Measurements from ENCODE around the gene RAB3D. TPM values are rescaled to one million over a fixed set of nuclear protein-coding genes. Genes with fewer than 3 reads are reported as not detected.
A peak's percentile ranks its signal among the peaks of the same experiment; 100 is the strongest.

RAB3D gene, protein sequence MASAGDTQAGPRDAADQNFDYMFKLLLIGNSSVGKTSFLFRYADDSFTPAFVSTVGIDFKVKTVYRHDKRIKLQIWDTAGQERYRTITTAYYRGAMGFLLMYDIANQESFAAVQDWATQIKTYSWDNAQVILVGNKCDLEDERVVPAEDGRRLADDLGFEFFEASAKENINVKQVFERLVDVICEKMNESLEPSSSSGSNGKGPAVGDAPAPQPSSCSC
- 33.6 TPM for total RNA-seq

DNA sequence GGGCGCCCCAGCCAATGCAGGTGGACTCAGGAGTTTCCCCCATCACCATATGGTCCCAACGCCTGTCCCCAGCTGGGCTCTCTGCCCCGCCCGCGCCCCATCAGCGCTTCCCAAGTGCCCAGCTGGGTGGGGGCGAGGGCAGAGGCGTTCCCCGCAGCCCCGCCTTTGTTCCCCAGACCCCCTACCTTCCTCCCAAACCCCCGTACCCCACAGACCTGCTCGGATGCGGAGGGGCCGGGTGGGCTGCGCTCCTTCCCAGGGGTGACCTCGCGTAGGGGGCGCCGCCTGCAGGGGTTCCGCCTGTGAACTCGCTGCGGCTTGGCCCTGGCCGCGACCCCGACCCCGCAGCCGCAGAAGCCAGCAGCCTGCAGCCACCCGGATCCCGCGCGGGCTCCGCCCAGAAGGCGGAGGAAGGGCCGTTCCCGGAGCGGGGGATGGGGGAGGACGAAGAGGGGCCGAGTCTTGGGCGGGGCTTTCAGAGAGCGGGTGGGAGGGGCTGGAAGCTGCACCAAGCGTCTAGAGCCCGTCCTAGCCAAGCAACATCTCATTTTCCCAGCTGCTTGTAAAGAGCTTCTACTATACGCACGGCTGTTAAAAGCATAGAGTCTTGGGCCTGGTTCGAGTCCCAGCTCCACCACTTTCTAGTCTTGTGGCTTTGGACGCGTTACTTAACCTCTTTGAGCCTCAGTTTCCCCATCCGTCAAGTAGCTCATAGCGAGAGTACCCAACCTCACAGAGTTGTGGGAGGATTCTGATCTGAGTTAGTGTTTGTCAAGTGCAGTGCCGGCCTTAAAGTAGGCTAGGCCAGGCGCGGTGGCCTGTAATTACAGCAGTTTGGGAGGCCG lies at the start of gene RAB3D:
RAB3D (minus strand) TSS at position 404 of the 845 bp plus-strand sequence. CDS start 2,258 bp downstream, outside the sequence.
- H3K9me3 ChIP-seq: no peaks in the 10 kb centered on the region
- peak within 1 kb of the TSS; percentile 71 to 90 for H3K4me3 ChIP-seq
- intact Hi-C loops (cut with DNase I): loop anchor here (1.0 kb wide), 1 partner anchor 45 kb away; no protein-coding TSS in a partner anchor
- H3K27ac ChIP-seq: peak within 1 kb of the TSS; percentile 70 to 82
- peaks cover 24% of the 10 kb centered on the region in 2 donors for H3K36me3 ChIP-seq
- no peaks in the 10 kb centered on the region for H3K27me3 ChIP-seq
- no peak for TF ChIP-seq CTCF (IDR thresholded peaks at IDR 0.05)
- peak; percentile 64 to 94 for DNase-seq (ENCODE audit: low spot score in 2 of 2)
- H3K4me1 ChIP-seq: peaks cover 6 to 17% of the 10 kb centered on the region in 2 donors

DNA sequence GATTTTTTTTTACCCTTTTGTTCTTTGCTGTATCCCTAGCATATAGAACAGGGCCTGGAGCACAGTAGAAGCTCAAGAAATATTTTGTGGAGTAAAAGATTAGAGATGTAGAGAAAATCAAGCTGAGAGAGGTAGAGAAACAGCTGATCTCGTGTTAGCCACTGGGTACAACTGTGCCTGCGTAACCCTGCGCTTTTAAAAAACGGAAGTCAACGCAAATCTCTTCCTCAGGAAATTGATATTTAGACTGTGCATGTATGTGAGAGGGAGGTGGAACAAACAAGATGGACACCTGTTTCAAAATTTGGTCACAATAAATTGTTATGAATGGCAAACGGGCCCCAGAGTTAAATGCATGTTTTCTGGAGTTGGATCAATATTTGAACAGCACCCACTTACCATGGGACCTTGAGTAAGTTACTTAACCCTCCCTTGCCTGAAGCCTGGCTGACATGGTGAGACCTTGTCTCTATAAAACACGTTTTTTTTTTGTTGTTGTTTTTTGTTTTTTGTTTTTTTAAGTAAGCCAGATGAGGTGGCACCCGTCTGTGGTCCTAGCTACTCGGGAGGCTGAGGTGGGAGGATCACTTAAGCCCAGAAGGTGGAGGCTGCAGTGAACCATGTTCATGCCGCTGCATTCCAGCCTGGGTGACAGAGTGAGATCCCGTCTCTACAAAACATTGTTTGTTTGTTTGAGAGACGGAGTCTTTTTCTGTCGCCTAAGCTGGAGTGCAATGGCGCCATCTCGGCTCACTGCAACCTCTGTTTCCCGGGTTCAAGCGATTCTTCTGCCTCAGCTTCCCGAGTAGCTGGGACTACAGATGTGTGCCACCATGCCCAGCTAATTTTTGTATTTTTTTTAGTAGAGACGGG lies 47.9 kb upstream of the RAB3D start:
- no peak overlapping the region for H3K4me3 ChIP-seq
- H3K36me3 ChIP-seq: no peaks in the 10 kb centered on the region
- no peak for DNase-seq (ENCODE audit: low spot score in 2 of 2)
- H3K9me3 ChIP-seq: no peaks in the 10 kb centered on the region
- TF ChIP-seq CTCF (IDR thresholded peaks at IDR 0.05): no peak
- intact Hi-C loops (cut with DNase I): no loop called here
- H3K27me3 ChIP-seq: no peaks in the 10 kb centered on the region
- H3K27ac ChIP-seq: no peak overlapping the region
- peaks cover 5 to 13% of the 10 kb centered on the region in 2 donors for H3K4me1 ChIP-seq

DNA sequence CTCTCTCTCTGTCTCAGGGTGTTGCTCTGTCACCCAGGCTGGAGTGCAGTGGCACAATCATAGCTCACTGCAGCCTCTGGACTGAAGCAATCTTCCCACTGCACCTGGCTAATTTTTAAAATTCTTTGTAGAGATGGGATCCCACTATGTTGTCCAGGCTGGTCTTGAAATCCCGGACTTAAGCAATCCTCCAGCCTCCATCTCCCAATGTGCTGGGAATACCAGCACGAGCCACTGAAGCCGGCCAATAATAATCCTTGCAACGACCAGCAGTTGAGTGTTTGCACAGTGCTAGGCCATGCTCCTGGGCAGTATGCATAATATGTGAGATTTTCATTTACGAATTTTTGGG lies 45.3 kb upstream of the RAB3D start:
- H3K4me3 ChIP-seq: no peak overlapping the region
- intact Hi-C loops (cut with DNase I): loop anchor here (5.0 kb wide), 1 partner anchor 123 kb away; the partner anchor contains the start of gene ZNF653
- no peaks in the 10 kb centered on the region for H3K36me3 ChIP-seq
- H3K27me3 ChIP-seq: no peaks in the 10 kb centered on the region
- peaks cover 14 to 25% of the 10 kb centered on the region in 2 donors for H3K4me1 ChIP-seq
- no peak for TF ChIP-seq CTCF (IDR thresholded peaks at IDR 0.05)
- H3K27ac ChIP-seq: no peak overlapping the region
- no peak for DNase-seq (ENCODE audit: low spot score in 2 of 2)
- no peaks in the 10 kb centered on the region for H3K9me3 ChIP-seq

GRCh38 chr19:11383706-11384048 lies 44.2 kb upstream of the RAB3D start:
- intact Hi-C loops (cut with DNase I): loop anchor here (5.0 kb wide), 1 partner anchor 124 kb away; the partner anchor contains the start of gene ZNF653
- H3K27me3 ChIP-seq: no peaks in the 10 kb centered on the region
- peak overlapping the region; percentile 46 to 57 for H3K4me3 ChIP-seq
- no peaks in the 10 kb centered on the region for H3K9me3 ChIP-seq
- no peak overlapping the region for H3K27ac ChIP-seq
- peaks cover 14 to 31% of the 10 kb centered on the region in 2 donors for H3K4me1 ChIP-seq
- H3K36me3 ChIP-seq: no peaks in the 10 kb centered on the region
- TF ChIP-seq CTCF (IDR thresholded peaks at IDR 0.05): no peak
- DNase-seq (ENCODE audit: low spot score in 2 of 2): no peak

All from ascending aorta (tissue), 2 donors.